ENCODE data around the gene SLMAP. TPM values are rescaled to one million over a fixed set of nuclear protein-coding genes. Genes with fewer than 3 reads are reported as not detected.
A peak's percentile ranks its signal among the peaks of the same experiment; 100 is the strongest.
"Not testable (repeated sequence)": the region's sequence is repeated elsewhere in the genome, so short reads cannot be mapped to it uniquely, and the experiment has no call there.

Gene SLMAP
- polyA plus RNA-seq, 1 donor from 2014 or later: 17.6 TPM

- Mint-ChIP-seq H3K4me1 (no peaks in the 10 kb centered on the region), H3K27me3 (no peaks in the 10 kb centered on the region), H3K36me3 (peaks cover 10% of the 10 kb centered on the region), H3K4me3 (no peak overlapping the region), H3K27ac (no peak overlapping the region), H3K9me3 (no peaks in the 10 kb centered on the region)
These were observed 95.2 kb downstream of the SLMAP start for GRCh38 chr3:57851304-57851703.

- peaks cover 9% of the 10 kb centered on the region for H3K36me3 Mint-ChIP-seq
- no peaks in the 10 kb centered on the region for H3K27me3 Mint-ChIP-seq
- H3K9me3 Mint-ChIP-seq: no peaks in the 10 kb centered on the region
- H3K27ac Mint-ChIP-seq: no peak overlapping the region
- no peak overlapping the region for H3K4me3 Mint-ChIP-seq
- no peaks in the 10 kb centered on the region for H3K4me1 Mint-ChIP-seq
These were observed 96.8 kb downstream of the SLMAP start for GRCh38 chr3:57852896-57853295.

GRCh38 chr3:57855281-57855680, 99.2 kb downstream of the SLMAP start:
- H3K36me3 Mint-ChIP-seq: peaks cover 5% of the 10 kb centered on the region
- no peaks in the 10 kb centered on the region for H3K4me1 Mint-ChIP-seq
- H3K4me3 Mint-ChIP-seq: no peak overlapping the region
- no peaks in the 10 kb centered on the region for H3K9me3 Mint-ChIP-seq
- no peaks in the 10 kb centered on the region for H3K27me3 Mint-ChIP-seq
- H3K27ac Mint-ChIP-seq: peak overlapping the region in 1 of 3 donors; percentile 76

- H3K9me3 Mint-ChIP-seq: no peaks in the 10 kb centered on the region
- H3K27ac Mint-ChIP-seq: no peak overlapping the region
- no peak overlapping the region for H3K4me3 Mint-ChIP-seq
- H3K27me3 Mint-ChIP-seq: no peaks in the 10 kb centered on the region
- peaks cover 5% of the 10 kb centered on the region for H3K36me3 Mint-ChIP-seq
- no peaks in the 10 kb centered on the region for H3K4me1 Mint-ChIP-seq
These were observed 99.8 kb downstream of the SLMAP start for GRCh38 chr3:57855943-57856342.

GRCh38 chr3:57856675-57857074, 100.6 kb downstream of the SLMAP start:
- Mint-ChIP-seq H3K4me3 (no peak overlapping the region), H3K9me3 (no peaks in the 10 kb centered on the region), H3K27ac (no peak overlapping the region), H3K36me3 (peaks cover 5% of the 10 kb centered on the region), H3K27me3 (no peaks in the 10 kb centered on the region), H3K4me1 (no peaks in the 10 kb centered on the region)

GRCh38 chr3:57862894-57863293, 106.8 kb downstream of the SLMAP start:
- no peaks in the 10 kb centered on the region for H3K4me1 Mint-ChIP-seq
- H3K27me3 Mint-ChIP-seq: no peaks in the 10 kb centered on the region
- H3K27ac Mint-ChIP-seq: peak overlapping the region in 1 of 3 donors; percentile 46
- H3K36me3 Mint-ChIP-seq: peaks cover 4% of the 10 kb centered on the region
- no peaks in the 10 kb centered on the region for H3K9me3 Mint-ChIP-seq
- H3K4me3 Mint-ChIP-seq: no peak overlapping the region

GRCh38 chr3:57863380-57863779, 107.3 kb downstream of the SLMAP start:
- Mint-ChIP-seq H3K27me3 (no peaks in the 10 kb centered on the region), H3K4me3 (no peak overlapping the region), H3K4me1 (no peaks in the 10 kb centered on the region), H3K9me3 (no peaks in the 10 kb centered on the region), H3K27ac (no peak overlapping the region), H3K36me3 (peaks cover 4% of the 10 kb centered on the region)

- H3K4me1 Mint-ChIP-seq: no peaks in the 10 kb centered on the region
- no peaks in the 10 kb centered on the region for H3K27me3 Mint-ChIP-seq
- H3K27ac Mint-ChIP-seq: no peak overlapping the region
- H3K4me3 Mint-ChIP-seq: no peak overlapping the region
- H3K36me3 Mint-ChIP-seq: peaks cover 4% of the 10 kb centered on the region
- H3K9me3 Mint-ChIP-seq: no peaks in the 10 kb centered on the region
These were observed 108.7 kb downstream of the SLMAP start for GRCh38 chr3:57864853-57865252.

GRCh38 chr3:57869110-57869509, 113.0 kb downstream of the SLMAP start:
- H3K4me3 Mint-ChIP-seq, H3K27ac Mint-ChIP-seq, H3K9me3 Mint-ChIP-seq, H3K36me3 Mint-ChIP-seq, H3K4me1 Mint-ChIP-seq, H3K27me3 Mint-ChIP-seq: not testable (repeated sequence)

GRCh38 chr3:57872606-57873005, 116.5 kb downstream of the SLMAP start:
- peaks cover 17% of the 10 kb centered on the region for H3K36me3 Mint-ChIP-seq
- no peaks in the 10 kb centered on the region for H3K9me3 Mint-ChIP-seq
- H3K27ac Mint-ChIP-seq: no peak overlapping the region
- no peaks in the 10 kb centered on the region for H3K27me3 Mint-ChIP-seq
- no peaks in the 10 kb centered on the region for H3K4me1 Mint-ChIP-seq
- H3K4me3 Mint-ChIP-seq: no peak overlapping the region

GRCh38 chr3:57876632-57877031, 120.5 kb downstream of the SLMAP start:
- H3K9me3 Mint-ChIP-seq: no peaks in the 10 kb centered on the region
- no peaks in the 10 kb centered on the region for H3K27me3 Mint-ChIP-seq
- H3K27ac Mint-ChIP-seq: no peak overlapping the region
- no peaks in the 10 kb centered on the region for H3K4me1 Mint-ChIP-seq
- peaks cover 21% of the 10 kb centered on the region for H3K36me3 Mint-ChIP-seq
- H3K4me3 Mint-ChIP-seq: no peak overlapping the region

- no peak overlapping the region for H3K27ac Mint-ChIP-seq
- no peak overlapping the region for H3K4me3 Mint-ChIP-seq
- peaks cover 0 to 1% (median 0%) of the 10 kb centered on the region in 3 donors for H3K4me1 Mint-ChIP-seq
- no peaks in the 10 kb centered on the region for H3K9me3 Mint-ChIP-seq
- peaks cover 21% of the 10 kb centered on the region for H3K36me3 Mint-ChIP-seq
- no peaks in the 10 kb centered on the region for H3K27me3 Mint-ChIP-seq
These were observed 121.0 kb downstream of the SLMAP start for GRCh38 chr3:57877116-57877515.

GRCh38 chr3:57884436-57884835, 128.3 kb downstream of the SLMAP start:
- not testable (repeated sequence) for H3K9me3 Mint-ChIP-seq, H3K27me3 Mint-ChIP-seq, H3K4me1 Mint-ChIP-seq, H3K4me3 Mint-ChIP-seq, H3K27ac Mint-ChIP-seq
- peaks cover 14% of the 10 kb centered on the region for H3K36me3 Mint-ChIP-seq

GRCh38 chr3:57889807-57890206, 133.7 kb downstream of the SLMAP start:
- Mint-ChIP-seq H3K27ac (no peak overlapping the region), H3K36me3 (peaks cover 8% of the 10 kb centered on the region), H3K4me1 (no peaks in the 10 kb centered on the region), H3K4me3 (no peak overlapping the region), H3K9me3 (no peaks in the 10 kb centered on the region), H3K27me3 (no peaks in the 10 kb centered on the region)

GRCh38 chr3:57890874-57891273, 134.8 kb downstream of the SLMAP start:
- no peaks in the 10 kb centered on the region for H3K4me1 Mint-ChIP-seq
- no peak overlapping the region for H3K27ac Mint-ChIP-seq
- H3K9me3 Mint-ChIP-seq: no peaks in the 10 kb centered on the region
- peaks cover 8% of the 10 kb centered on the region for H3K36me3 Mint-ChIP-seq
- H3K27me3 Mint-ChIP-seq: no peaks in the 10 kb centered on the region
- H3K4me3 Mint-ChIP-seq: no peak overlapping the region

GRCh38 chr3:57892423-57892822, 136.3 kb downstream of the SLMAP start:
- Mint-ChIP-seq H3K9me3 (no peaks in the 10 kb centered on the region), H3K4me1 (no peaks in the 10 kb centered on the region), H3K27ac (no peak overlapping the region), H3K27me3 (no peaks in the 10 kb centered on the region), H3K36me3 (peaks cover 8% of the 10 kb centered on the region), H3K4me3 (no peak overlapping the region)

- Mint-ChIP-seq H3K27ac (no peak overlapping the region), H3K36me3 (peaks cover 12% of the 10 kb centered on the region), H3K9me3 (no peaks in the 10 kb centered on the region), H3K27me3 (no peaks in the 10 kb centered on the region), H3K4me3 (no peak overlapping the region), H3K4me1 (no peaks in the 10 kb centered on the region)
These were observed 137.0 kb downstream of the SLMAP start for GRCh38 chr3:57893156-57893555.
